HG02763 (cell line): ENCODE data around the gene BACH1.
A peak's percentile ranks its signal among the peaks of the same experiment; 100 is the strongest.

ENCODE experiments used
- ATAC-seq: cut with Tn5 transposase; IDR thresholded peaks from one replicate; pipeline ENCODE4 v1.9.1; 2021; ENCODE audit warnings: mild to moderate bottlenecking, moderate library complexity; ENCODE audit not compliant: unreplicated experiment

The BACH1 gene

DNA sequence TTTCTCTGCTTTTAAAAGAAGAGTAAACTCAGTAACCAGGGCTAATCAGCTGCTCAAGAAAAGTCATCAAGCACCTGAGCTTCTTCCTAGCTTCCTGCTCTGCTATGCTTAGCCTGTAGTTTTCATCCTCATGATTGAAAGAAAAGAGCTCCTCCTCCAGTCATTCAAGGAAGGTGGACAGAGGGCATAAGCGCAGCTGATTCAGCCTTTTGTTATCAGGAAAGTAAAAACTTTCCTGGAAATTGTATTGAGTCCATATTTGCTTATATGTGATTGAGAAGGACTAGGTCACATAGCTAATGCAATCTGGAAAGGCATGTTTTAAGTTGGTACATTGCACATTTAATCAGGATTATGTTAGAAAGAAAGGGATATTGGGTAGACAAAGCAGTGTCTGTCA, 8.5 kb upstream of the BACH1 start:
- ATAC-seq = no peak

DNA sequence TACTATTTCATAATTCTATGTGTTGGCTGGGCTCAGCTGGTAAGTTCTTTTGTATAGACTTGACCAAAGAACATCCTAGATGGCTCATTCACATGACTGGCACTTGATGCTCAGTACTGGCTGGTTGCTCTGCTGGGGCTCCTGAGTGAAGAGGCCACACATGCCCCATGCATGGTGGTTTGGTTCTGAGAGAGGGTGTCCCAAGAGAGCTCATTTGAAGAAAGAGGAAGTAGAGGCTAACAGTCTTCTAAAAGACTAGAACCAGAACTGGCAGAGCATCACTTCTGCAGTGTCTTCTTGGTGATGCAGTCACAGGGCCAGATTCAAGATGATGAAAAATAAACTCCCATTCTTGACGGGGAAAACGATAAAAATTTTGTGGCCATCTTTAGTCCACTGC, 5.2 kb upstream of the BACH1 start:
- peak; percentile 88 for ATAC-seq

DNA sequence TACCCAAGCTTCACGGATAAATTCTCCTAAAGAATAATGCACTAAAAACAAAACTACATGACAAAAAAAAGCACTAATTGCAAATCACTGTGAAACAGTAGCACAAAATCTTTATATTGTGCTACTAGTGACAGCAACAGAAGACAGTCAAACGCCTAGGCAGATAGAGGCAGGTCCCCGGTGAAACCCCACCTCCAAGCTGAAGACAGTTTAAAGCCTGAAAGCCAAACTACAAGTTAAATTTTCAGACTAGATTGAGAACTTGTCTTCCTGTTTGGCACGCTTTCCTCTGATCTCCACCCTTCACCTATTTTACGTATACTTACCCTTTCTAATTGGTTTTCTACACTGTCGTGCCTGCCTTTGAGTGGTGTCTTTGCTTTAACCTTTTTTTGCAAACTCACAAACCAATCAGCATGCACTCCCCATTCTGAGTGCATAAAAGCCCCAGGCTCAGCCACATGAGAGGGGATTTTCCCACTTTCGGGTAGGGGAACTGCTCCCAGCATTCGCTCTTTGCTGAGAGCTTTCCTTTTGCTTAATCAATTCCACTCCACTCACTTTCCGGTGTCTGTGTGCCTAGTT, 3.6 kb upstream of the BACH1 start:
- ATAC-seq = no peak

DNA sequence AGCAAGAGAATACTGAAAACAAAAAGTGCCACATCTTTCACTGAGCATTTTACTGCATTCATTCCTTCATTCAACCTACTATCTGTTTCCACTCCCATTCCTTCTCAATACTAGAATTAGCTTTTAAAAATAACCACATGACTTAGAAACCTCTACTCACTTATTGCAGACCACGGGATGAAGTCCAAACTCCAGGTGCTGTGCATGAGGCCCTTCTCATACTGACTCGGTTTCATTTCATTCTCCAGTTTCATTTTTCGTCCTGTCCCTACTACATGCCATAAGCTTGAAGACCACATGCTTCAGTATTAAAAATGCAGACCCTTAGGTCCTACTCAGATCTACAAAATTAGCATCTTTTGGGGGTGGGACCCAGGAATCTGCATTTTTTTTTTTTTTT, 2.3 kb upstream of the BACH1 start:
- no peak for ATAC-seq

DNA sequence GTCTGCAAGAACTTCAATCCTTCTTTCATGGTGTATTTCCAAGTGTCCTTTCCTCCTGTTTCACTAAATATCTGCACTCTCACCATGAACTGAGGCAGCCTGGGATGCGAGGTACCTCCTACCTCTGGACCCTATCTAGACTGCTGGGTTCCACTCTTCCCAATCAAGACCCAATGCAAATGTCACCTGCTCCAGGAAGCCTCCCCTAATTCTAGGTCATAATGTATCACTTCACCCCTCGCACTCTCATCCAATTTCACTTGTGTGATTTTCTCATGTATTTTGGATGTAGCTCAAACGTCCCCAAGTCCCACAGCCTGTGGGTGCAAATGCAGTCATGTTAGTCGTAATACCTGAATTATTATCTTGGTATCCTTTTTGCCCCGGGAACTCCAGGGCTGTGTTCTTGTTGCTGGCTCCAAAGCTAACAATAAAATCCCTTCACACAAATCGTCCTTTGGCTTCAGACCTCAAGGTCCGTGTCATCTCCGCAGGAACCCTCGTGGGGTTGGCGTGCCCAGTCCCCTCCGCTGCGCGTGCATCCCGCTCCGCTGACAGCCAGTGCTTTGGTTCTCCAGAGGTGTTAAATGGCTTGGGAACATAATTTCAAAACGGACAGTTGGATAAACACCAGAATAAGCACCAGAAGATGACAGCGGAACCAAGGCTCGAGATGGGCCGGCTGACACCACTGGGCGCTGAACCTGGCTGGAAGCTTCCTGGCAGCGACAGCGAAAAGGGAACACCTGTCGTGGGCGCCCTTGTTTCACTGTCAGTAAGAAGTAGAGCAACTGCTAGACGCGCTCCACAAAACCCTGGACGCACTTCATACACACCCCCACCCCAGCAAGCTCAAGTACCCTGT, 1.0 kb upstream of the BACH1 start:
- ATAC-seq = no peak

DNA sequence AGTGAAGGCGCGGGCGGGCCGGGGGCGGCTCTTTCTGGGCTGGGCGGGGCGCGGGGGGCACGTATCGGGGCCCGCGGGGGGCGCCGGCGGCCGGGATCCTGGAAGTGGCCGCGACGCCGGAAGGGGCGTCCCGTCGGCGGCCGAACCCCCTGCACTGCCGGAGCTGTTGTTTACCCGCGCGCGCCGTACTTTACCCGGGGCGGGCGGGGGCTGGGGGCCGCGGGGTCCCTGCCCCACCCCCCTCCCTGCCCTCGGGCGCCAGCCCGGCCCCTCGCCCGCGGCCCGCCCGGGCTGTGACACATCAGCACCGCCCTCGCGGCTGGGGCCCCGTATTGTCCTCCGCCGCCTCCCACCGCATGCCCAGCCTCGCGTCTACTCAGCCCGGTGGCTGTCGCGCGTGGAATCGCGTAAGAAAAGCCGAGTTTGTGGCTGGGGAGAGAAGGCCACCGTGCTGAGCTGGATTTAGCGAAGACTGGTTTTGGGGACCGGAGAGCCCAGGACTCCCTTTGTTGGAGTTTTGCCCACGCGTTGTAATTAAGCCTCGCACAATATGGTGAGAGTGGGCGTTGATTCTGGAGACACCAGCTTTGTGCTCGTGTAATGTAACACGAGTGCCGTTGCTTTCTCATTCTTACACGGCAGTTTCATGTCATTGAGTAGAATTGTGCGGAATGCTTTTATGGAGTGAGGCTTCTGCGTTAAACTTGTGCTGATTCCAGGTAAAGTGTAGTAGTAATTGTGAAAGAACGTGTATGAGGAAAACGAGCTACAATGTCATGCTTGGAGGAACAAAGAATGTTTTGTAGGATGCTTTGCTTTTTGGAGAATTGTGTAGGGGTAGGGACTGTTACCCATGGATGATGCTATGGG, 559 bp downstream of the BACH1 start:
- ATAC-seq = peak; percentile 15

DNA sequence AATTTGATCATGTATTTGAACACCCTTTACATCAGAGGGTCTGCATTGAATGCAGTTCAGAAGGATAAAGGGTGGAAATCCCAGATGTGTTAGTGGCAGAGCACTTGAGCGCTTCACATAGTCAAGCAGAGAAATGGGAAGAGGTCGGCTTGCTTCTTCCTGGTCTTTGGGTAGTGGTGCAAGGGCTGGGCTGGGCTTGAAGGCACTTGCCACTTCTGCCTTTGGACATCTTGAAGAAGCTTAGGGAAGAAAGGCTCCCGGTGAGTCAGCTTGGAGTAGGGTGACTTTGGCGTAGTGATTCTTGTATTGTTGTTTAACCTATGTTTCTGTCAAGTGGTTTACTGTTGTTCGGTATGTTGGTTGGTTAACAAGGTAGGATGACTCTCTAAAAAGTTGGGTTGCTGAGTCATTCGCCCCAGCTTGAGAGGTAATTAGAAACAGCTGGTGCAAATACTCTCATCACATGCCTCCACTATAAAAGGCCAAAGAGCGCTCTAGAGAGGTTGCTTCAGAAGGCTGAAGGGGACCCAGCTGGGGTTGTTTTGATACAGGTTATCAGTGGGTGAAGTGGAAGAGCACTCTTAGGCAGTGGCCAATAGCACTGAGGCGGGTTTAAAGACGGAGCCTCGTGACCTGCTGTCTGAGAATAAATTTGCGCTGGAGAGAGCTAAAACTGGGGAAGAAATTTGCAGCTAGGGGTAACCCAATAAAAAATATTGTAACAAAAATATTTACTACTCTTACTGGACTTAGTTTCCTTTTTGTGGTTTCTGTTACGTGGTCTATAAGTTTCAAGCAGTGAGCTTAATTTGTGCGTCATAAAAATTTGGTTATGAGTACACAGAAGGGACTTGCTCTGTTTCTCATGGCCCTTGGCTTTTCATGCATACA, 1.4 kb downstream of the BACH1 start:
- ATAC-seq = peak; percentile 77

DNA sequence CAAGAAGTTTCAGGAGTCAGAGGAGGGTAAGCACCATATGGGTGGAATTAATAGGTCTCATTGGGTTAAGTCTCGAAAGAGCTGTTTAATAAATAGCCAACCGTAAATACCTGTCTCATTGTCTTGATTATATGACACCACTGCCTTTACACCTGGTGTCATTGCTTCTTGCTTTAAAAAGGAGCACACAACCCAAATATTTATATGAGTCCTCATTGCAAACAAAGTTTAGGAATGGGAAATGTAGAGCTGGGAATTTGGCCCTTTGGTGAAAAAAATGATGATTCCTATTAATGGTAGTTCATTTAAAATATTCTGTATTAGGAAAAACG, 2.1 kb downstream of the BACH1 start:
- ATAC-seq = no peak

DNA sequence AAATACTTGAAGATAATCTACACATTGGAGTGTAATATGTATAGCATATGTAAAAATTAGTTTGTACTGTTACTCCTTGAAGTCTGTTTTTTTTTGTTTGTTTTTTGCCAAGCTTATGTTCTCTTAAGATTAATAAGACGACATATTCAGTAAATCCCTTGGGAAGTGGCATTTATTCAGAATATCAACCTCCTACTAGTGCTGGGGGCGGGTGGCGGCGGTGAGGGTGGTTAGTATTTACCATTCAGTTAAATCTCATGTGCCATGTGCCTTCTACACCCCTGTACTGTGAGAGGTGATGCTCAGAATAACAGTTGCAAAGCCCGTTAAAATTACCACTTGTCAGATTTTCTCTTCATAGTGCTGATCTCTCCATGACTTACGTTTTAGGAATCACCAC, 3.0 kb downstream of the BACH1 start:
- ATAC-seq = no peak

DNA sequence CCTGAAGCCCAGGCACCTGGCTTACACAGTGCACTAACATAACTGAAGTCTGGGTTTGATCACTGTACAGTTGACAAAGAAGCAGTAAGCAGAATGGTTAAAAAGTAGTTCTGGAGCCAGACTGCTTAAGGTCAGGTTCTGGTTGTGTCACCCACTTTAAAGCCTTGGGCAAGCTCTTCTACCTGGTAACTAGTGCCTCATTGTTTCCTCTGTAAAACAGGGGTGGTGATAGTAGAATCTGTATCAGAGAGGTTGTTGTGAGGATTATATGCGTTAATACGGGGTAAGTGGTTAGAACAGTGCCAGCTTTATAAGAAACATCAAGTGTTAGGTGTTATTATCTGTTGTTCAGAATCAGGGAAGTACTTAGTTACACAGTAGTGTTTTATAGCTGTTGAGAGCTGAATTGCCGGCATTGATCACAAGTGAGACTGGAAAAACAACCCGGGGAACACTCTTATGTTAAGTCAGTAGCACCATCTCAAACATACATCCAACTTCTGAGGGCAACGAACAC, 3.7 kb downstream of the BACH1 start:
- no peak for ATAC-seq

DNA sequence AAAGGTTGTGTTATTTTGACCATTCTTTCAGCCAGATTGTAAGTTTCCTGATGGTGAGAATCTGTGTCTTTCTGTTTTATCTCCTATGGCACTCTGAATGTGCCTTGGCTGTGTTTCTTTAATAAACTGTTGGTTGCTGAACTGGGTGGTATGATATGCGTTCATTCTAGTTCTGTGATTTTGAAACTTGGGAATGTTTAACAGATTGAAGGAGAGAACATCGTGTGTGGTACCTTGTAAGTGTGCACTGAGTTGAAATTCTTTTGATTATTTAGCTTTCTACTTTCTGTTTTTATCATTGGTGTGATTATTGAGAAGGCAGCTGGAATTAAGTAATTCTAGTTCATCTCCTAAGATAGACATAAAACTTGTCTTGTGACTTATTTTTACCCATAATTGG, 4.6 kb downstream of the BACH1 start:
- no peak for ATAC-seq

DNA sequence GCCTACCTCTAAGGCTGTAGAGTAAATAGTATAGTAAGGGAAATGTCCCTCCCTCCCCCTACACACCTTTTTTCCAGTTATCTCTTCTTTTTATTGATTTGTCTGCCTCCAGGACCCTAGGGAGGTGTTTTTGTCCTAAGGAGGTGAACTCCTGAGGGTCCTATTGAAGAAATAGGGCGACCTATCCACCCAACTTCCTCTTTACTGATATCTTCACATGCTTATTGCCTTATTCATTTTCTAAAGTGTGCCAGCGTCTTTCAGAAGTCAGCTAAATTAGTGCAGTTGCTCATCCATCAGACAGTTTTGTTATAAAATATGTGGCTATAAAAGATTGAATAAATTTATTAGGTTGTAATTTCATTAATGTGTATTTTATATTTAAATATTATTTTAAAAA, 5.9 kb downstream of the BACH1 start:
- ATAC-seq = no peak

DNA sequence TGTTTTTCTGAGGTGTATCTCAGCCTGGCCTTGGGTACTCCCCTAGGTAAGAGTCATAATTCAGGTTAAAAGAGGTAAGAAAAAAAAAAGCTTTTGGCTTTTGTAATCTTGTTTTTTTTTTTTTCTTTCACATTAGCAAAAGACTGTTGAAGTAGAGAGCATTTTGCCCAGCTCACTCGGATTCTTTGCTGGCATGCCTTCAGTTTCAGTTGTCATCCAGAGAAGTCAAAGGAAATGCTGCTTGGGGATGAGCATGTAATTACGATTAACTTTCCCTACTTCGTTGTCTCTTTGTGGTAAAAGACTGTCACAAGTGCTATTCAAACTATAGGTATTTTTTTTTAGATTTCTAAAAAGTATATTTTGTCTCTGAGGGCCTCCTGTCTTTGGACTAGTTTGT, 6.3 kb downstream of the BACH1 start:
- no peak for ATAC-seq

DNA sequence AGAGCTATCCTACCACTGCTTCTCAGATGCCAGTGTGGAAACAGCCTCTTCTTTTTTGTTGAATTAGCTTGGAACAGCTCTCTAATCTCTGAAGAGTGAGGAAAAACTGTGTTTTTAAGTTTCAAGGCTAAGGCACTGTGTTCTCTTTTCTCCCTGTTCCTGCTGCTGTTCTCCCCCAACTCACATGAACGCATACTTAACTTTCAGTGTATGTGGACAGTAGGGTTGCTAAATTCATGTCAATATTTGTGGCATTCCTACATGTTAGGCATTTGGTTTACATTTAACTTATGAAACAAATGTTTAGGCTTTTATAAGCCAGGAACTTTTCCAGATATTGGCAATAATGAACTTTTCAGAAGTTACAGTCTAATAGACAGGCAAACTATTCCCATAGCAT, 6.8 kb downstream of the BACH1 start:
- no peak for ATAC-seq

DNA sequence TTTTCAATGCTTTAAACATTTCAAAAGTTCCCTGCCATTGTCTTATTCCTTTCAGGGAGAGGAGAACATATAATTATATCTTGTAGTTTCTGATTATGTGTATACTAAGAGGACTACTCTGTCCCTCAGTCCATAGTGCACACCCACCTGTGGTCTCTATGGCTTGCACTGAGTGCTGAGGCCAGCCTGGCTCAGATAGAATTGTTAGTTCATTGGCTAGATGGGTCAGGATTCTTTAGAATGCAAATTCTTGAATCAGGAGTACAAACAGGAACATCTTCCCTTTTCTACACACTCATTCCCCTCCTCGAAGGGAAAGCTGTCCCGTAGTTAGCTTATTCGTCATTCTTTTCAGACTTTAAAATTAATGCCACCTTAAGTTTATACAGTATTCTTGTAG, 8.2 kb downstream of the BACH1 start:
- no peak for ATAC-seq

DNA sequence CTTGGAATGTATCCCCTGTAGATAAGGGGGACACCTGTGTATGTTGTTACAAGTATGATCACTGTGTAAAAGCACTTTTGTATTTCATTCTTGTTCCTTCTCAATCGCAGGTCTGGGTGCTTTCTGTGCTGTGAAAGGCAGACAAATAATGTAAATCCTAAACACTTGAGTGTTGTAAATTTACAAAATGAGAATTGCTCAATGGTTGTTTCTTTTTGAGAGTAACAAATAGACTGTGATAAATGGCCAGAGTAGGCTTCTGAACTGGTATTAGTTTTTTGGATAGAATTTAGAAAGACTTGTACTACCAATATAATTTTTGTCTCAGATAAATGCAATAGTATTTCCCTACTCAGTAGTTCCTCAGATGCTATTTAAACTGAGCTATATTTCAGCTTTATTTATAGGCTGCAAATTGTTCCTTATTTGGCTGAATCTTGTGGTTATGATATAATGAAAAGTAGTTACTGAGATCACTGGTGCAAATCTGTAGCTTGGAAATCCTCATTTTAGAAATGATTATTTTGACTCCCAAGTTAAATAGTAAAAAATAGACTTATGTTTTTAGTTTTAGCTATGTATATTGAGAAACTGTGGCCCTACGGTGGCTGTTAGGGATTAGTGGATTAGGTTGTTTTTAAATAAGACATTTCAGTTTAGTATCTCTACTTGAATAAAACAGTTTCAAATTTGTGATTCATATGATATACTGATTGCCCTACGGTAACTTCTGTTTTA, 9.2 kb downstream of the BACH1 start:
- no peak for ATAC-seq

DNA sequence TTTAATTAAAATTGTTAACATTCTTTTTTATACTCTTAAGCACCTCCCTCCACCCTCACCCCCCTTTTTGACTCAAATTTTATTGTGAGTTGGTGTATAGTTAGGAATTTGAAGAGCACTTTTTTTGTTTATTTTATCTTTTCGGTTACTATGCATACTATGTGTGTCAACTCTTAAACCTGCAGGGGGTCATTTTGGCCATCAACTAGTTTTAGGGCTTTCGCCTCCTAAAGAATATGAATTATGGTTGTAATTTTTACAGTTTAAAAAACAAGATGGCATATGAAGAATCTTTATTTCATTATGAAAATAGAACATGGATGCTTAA, 9.7 kb downstream of the BACH1 start:
- ATAC-seq = no peak

DNA sequence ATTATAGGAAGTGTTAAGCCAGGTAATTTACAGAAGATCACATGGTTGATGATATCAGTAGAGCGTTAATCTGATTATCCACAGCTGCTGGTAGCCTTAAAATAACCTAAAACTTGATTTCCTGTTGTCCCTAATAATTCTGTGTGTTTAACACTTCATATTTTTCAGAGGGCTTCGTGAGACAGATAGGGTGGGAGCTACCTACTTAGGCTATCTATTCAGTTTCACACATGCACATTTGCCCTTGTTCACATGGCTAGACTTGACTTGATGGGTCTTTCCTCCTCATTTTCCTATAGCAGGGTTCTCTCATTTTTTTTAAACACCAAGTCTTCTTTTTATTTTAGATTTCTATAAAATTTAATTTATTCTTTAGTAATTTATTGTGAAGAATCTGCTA, 11.0 kb downstream of the BACH1 start:
- no peak for ATAC-seq

DNA sequence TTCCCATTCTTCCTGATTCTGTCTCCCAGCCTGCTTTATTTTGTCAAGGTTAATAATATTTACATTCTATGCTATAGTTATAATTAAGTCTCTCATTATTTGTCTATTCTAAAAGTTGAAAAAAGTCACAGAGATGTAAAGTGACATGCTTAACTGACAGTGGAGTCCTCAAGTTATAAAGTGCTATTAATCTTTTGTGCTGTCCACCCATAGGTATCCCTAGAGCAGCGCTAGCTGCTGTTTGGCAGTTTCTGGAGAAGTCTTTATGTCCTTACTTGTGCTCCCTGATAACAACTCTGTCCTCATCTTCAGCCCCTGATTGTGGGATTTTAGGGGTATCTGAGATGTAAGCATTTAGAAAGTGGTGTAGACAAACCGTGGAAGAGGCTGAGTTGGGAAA, 13.1 kb downstream of the BACH1 start:
- no peak for ATAC-seq

DNA sequence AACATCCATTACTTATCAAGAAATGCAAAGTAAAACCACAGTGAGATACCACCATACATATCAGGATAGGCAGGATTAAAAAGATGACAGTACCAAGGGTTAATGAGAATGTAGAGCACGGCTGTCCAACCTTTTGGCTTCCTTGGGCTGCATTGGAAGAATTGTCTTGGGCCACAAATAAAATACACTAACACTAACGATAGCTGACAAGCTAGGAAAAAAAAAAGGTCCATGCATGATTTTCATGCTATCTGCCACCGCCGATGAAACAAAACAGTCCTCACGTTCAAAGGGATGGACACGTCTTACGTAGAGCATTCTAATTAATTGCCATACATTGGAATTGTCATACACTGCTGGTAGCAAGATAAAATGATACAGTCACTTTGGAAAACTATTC, 14.3 kb downstream of the BACH1 start:
- ATAC-seq = no peak
